Activated CD8-positive, alpha-beta memory T cell treated with anti-CD3 and anti-CD28 coated beads for 24 hours (primary cell): Measurements from ENCODE around the gene HLA-DRB1.
"Not testable (repeated sequence)": the region's sequence is repeated elsewhere in the genome, so short reads cannot be mapped to it uniquely, and the experiment has no call there.

Source experiments
- DNase-seq: peaks from one replicate; pipeline ENCODE4 v3.0.0-alpha.2; 2020

HLA-DRB1 gene

GRCh38 chr6:32589596-32590449, at the start of gene HLA-DRB1:
Gene HLA-DRB1, minus strand, starts transcription at chr6:32589848. Its CDS starts 106 bp downstream, at chr6:32589742.
- no peak for DNase-seq

DNA sequence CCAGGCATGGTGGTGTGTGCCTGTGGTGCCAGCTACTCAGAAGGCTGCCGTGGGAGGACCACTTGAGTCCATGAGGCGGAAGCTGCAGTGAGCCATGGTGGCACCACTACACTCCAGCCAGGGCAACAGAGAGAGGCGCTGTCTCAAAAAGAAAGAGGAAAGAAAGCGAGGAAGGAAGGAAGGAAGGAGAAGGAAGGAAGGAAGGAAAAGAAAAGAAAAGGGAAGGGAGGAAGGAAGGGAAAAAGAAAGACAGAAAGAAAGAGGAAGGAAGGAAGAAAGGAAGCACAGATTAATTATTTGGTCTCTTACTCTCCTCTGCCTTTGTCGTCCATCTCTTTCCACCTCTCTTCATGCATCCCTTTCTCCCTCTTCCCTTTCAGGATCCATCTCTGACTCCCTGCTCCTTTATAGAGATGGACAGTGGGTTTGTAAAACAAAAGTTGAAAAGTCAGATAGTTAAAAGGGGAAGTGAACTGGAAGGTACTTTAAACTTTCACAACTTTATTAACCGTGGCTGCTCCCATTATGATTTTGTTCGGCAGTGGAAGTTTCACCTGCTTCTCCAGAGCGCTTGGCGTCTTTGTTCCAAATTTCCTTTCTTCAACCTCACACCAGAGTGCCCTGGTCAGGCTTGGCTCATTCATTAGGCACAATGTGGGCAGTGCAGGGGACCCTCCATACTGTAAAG, 49.0 kb upstream of the HLA-DRB1 start:
- DNase-seq: no peak

DNA sequence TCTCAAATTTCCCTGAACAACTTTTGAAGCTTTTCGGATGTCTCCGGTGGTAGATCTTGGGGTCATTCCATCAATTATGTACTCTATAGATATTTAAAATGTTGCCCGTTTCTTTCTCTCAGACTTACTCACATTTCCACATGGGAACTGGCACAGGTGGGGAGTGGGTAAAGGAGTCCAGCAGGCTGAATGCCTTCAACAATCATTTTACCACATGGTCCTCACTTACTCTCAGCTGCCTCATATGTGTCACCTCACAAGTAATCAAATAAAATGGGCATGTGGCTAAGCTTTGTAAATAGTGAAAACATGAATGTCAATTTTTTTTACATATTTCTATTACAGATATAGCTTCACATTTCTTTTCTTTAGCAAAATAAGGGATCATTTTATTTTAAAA, 48.2 kb upstream of the HLA-DRB1 start:
- no peak for DNase-seq

DNA sequence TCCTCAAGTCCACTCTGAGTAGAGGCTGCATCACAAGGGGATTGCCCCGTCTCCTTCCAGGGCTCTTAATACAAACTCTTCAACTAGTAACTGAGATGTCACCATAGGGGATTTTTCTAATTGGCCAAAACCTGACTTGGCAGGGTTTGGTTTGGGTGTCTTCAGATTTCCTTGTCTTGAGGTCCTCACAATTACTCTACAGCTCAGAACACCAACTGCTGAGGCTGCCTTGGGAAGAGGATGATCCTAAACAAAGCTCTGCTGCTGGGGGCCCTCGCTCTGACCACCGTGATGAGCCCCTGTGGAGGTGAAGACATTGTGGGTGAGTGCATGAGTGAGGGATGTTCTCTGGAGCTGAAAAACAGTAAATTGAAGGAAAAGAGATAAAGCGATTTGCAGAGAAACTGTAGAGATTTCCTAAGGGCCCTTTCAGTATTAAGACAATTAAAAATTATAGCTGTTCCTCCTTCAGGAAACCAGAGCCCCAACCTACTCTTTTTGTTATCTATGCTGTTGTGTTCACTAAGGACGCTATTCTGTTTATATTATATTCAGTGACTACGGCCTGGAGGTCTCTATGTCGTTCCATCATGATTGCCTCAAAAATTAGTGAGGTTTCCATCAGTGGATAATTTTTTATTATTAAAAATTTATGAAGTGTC, 47.7 kb upstream of the HLA-DRB1 start, which contains the start of gene HLA-DQA1:
Gene HLA-DQA1 (plus strand): TSS at position 188 of the 662 bp plus-strand sequence. CDS start 53 bp downstream, at position 241.
- no peak for DNase-seq

- no peak for DNase-seq
Observed at GRCh38 chr6:32635526-32636123, 46.0 kb upstream of the HLA-DRB1 start.

GRCh38 chr6:32629793-32630192, 40.1 kb upstream of the HLA-DRB1 start:
- not testable (repeated sequence) for DNase-seq

DNA sequence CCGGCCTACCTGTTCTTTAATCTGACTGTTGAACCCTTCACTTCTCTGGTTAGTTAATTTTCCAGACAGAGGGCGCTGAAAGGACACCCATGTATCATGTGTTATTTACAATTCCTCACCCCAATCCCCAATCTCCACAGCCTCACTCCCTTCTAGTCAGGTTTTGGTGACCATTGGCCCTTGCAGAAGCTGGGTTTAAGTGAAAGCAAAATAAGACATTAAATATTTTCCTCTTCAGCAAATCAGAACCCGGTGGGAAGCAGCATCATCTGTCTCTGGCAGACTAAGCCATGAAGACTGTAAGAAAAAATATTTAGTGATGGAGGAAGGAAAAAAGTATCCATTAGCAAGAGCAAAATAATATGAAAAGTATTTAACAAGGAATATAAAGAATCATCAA, 38.2 kb upstream of the HLA-DRB1 start:
- no peak for DNase-seq

GRCh38 chr6:32627249-32627648, 37.6 kb upstream of the HLA-DRB1 start:
- DNase-seq: no peak

- no peak for DNase-seq
Observed at GRCh38 chr6:32625137-32625536, 35.5 kb upstream of the HLA-DRB1 start.

DNA sequence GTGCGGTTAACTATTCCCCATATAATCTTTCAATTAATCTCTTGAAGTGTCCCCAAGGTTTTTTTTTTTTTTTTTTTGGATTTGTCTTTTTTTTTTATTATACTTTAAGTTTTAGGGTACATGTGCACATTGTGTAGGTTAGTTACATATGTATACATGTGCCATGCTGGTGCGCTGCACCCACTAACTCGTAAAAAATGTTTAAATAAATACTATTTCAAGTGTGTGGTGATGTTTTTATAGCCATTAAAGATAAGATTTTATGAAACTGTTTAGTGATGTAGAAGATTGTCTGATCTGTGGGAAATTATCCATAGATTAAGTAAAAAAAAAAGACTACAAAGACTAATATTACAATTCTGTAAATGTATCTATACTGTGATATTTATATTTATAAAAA, 34.9 kb upstream of the HLA-DRB1 start:
- DNase-seq: no peak

- DNase-seq: no peak
Observed at GRCh38 chr6:32623693-32624092, 34.0 kb upstream of the HLA-DRB1 start.

DNA sequence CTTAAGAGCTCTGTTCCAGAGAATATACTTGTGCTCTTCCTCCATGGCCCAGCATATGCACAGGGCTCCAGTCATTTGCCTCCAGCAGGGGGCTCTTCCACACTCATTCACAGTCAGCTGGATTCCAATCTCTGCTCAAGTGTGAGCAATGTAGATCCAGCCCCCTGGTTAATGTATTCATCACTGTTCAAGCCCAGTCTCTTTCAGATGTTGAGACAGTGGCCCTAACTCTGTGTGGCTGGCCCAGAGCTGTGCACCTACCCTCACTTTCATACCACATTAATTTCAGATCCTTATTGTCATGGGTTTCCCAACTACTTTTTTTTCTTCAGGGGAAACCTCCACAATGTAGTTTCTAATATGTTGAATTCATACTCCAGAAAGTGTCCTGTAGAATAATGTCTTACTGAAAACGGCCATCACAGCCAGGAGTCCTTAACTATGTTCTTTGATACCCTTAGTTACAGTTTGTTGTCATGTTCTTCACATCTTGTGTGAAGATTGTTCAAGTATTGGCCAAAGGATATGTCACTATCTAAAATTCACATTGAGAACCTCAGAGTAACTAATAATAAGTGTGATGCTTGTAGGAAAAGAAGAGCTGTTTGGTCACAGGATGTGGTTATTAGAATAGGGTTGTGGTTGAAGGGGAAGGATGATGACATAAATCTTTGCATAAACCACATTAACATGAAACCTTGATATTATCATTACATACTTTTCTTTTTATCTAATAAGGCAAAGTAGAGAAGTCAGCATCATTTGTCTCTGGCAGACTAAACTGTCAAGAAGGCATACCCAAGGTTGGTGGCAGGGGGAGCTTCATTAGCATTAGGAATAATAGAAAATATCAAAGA, 33.1 kb upstream of the HLA-DRB1 start:
- DNase-seq: no peak

DNA sequence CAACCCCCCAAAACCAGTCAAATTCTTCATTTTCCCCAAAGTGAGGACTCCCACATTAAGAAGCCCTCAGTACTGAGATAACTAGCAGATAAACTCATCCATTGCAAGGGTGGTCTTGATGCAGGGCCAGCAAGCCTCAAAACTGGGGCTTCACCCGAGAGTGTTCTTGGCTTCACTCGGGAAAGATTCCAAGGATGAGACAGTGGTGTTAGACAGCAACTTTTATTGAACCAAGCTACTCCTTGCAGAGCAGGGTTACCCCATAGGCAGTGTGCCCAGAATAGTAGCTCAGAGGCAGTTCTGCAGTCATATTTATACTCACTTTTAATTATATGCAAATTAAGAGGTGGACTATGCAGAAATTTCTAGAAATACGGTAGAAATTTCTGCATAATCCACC, 31.7 kb upstream of the HLA-DRB1 start:
- no peak for DNase-seq

DNA sequence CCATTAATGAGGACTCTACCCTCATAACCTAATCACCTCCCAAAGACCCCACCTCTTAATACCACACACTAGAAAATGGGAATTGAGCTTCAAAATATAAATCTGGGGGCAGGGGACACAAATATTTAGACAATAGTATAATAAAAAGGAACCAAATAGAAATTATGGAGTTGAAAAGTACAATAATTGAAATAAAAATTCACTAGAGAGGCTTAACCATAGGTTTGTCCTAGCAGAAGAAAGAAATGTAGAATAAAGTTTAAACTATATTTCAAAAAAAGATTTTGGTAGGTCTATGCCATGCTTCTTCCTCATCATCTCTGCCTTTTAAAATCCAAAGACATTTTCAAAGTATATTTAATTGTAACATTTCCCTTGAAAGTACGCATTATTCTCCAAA, 28.1 kb upstream of the HLA-DRB1 start:
- no peak for DNase-seq

DNA sequence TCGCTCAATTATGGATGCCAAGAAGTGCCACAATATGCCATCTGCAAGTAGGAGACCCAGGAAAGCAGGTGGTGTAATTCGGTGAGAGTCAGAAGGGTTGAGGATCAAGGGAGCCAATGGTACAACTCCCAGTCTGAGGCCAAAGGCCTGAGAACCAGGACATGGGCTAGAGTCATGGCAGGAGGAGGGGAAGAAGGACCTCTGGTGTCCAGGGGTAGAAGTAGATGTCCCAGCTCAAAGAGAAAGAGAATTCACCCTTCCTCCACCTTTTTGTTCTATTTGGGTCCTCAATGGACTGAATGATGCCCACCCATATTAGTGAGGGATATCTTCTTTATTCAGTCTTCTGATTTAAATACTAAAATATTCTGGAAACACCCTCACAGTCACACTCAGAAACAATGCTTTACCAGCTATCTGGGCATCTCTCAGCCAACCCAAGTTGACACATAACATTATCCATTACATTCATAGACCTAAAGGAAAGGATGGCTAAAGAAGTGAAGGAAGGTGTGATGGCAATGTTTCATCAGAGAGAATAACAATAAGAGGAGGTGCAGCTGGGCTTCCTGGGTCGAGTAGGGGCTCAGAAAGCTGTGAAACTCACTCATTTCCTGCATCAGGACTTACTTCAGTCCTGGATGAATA, 26.4 kb upstream of the HLA-DRB1 start:
- no peak for DNase-seq

GRCh38 chr6:32614366-32615081, 24.9 kb upstream of the HLA-DRB1 start:
- no peak for DNase-seq

DNA sequence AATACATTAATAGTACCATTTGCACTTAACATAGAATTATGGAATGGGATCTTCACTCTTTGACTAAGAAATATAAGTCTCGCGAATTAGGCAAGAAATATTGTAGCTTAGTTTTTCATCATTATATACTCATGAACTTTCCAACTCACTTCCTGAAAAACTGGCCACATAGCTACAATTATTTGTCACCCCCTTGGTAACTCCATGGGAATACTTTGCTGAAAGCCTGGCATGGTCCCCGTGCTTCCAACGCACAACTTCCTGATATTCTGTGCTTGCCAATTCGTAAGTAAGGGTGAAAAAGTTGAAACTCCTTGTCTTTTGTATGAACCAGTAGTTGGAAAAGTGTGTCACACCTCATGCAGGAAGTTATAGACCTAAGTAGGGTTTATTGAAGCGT, 23.8 kb upstream of the HLA-DRB1 start:
- no peak for DNase-seq

GRCh38 chr6:32610682-32611296, 21.1 kb upstream of the HLA-DRB1 start:
- no peak for DNase-seq

GRCh38 chr6:32609731-32610640, 20.3 kb upstream of the HLA-DRB1 start:
- DNase-seq: peak; percentile 59

- DNase-seq: no peak
Observed at GRCh38 chr6:32609391-32609730, 19.7 kb upstream of the HLA-DRB1 start.
